A549 (cell line): ENCODE measurements around the gene RPS10. TPM values are rescaled to one million over a fixed set of nuclear protein-coding genes. Genes with fewer than 3 reads are reported as not detected.

Source experiments
- ATAC-seq, 2 experiments: fragments of 200-7000 bp in 1 of 2; fragments of >200 bp in 1 of 2; cut with Nextera tagmentation in 1 of 2; cut with Tn5 transposase in 1 of 2; 3 replicates each; pipeline versions ENCODE4 v1.8.0 to v1.9.1; 2018 to 2020; ENCODE audit warnings: mild to moderate bottlenecking in 1 of 2, moderate library complexity in 1 of 2
- CTCF ChIA-PET: fragments of 300-600 bp; sonication (Branson Sonifier 250); formaldehyde crosslinking; extraction: SDS; loops from one replicate; lab custom pipeline; 2021; ENCODE audit warnings: antibody characterized with exemption, inconsistent platforms; lab: Yijun Ruan, JAX
- POLR2A ChIA-PET: fragments of 350-600 bp; formaldehyde crosslinking; extraction: SDS; loops from one replicate; lab custom pipeline; 2021; ENCODE audit warnings: antibody characterized with exemption, inconsistent platforms; lab: Yijun Ruan, JAX
- DNase-seq, 2 experiments: peaks; one replicate each; pipeline versions ENCODE4 v3.0.0 to v3.0.0-alpha.2; 2011 to 2016; ENCODE audit warnings: low read depth in 1 of 2, low spot score in 1 of 2
- FAIRE-seq: peaks from 2 replicates; lab custom pipeline; 2011; peaks lifted over from hg19 to GRCh38; lab: Jason Lieb, UNC
- H3K27ac ChIP-seq, 2 experiments: fragments of >200 bp; sonication (Bioruptor Twin); formaldehyde crosslinking; 3 replicates each; pipeline ENCODE4 v1.5.1; 2016 to 2017
- H3K4me1 ChIP-seq: fragments of >200 bp; sonication (Bioruptor Twin); formaldehyde crosslinking; 3 replicates; pipeline ENCODE4 v1.6.1; 2016
- H3K4me2 ChIP-seq: fragments of >200 bp; sonication (Bioruptor Twin); formaldehyde crosslinking; 3 replicates; pipeline ENCODE4 v1.6.1; 2016
- H3K4me3 ChIP-seq: fragments of >200 bp; sonication (Bioruptor Twin); formaldehyde crosslinking; 3 replicates; pipeline ENCODE4 v1.5.1; 2016
- H3K9me3 ChIP-seq: fragments of >200 bp; sonication (Bioruptor Twin); formaldehyde crosslinking; 3 replicates; pipeline ENCODE4 v1.6.1; 2016
- CBX8 ChIP-seq: fragments of 200-600 bp; sonication (generic); IDR thresholded peaks from 2 replicates; pipeline ENCODE4 v1.6.1; 2016
- CEBPB ChIP-seq, 2 experiments: fragments of >200 bp in 1 of 2; sonication (Bioruptor Twin) in 1 of 2; formaldehyde crosslinking in 1 of 2; IDR thresholded peaks; 2 replicates each; pipeline ENCODE4 v1.6.1; 2012 to 2016
- ESRRA ChIP-seq: fragments of 150-350 bp; IDR thresholded peaks from 2 replicates; pipeline ENCODE4 v1.6.1; 2014; ENCODE audit warnings: mild to moderate bottlenecking, low read length, borderline replicate concordance
- FOXS1 ChIP-seq: fragments of 250-450 bp; sonication (Bioruptor Pico); IDR thresholded peaks from 2 replicates; pipeline ENCODE4 v1.5.0; 2020; ENCODE audit warnings: mild to moderate bottlenecking, moderate library complexity
- HOXA7 ChIP-seq: fragments of 250-450 bp; sonication (Bioruptor Pico); IDR thresholded peaks from 2 replicates; pipeline ENCODE4 v1.5.0; 2020; ENCODE audit warnings: mild to moderate bottlenecking, moderate library complexity
- HOXB13 ChIP-seq: fragments of 250-450 bp; sonication (Bioruptor Pico); IDR thresholded peaks from 2 replicates; pipeline ENCODE4 v1.5.0; 2020; ENCODE audit warnings: low read depth, mild to moderate bottlenecking, moderate library complexity
- JUN ChIP-seq, 2 experiments: fragments of >200 bp; sonication (Bioruptor Twin); formaldehyde crosslinking; IDR thresholded peaks; 2 replicates in 1 of 2; 3 replicates in 1 of 2; pipeline ENCODE4 v1.6.1; 2016 to 2017
- KDM5A ChIP-seq: fragments of 200-600 bp; sonication (generic); IDR thresholded peaks from 2 replicates; pipeline ENCODE4 v1.6.1; 2016; ENCODE audit warnings: antibody characterized with exemption, mild to moderate bottlenecking
- MAZ ChIP-seq: fragments of 150-350 bp; IDR thresholded peaks from 2 replicates; pipeline ENCODE4 v1.6.1; 2014; ENCODE audit warnings: antibody characterized with exemption, low read depth, low read length, borderline replicate concordance
- MYC ChIP-seq: IDR thresholded peaks from 2 replicates; pipeline ENCODE4 v1.6.1; 2012; ENCODE audit warnings: mild to moderate bottlenecking, inconsistent platforms, low read length, improper control_type of control experiment, borderline replicate concordance
- NPAS2 ChIP-seq: fragments of 250-450 bp; sonication (Bioruptor Pico); IDR thresholded peaks from 2 replicates; pipeline ENCODE4 v1.8.0; 2022; ENCODE audit warnings: mild to moderate bottlenecking, moderate library complexity, borderline replicate concordance
- POLR2A ChIP-seq: IDR thresholded peaks from 2 replicates; pipeline ENCODE4 v1.6.1; 2012; ENCODE audit warnings: mild to moderate bottlenecking, low read length
- RARB ChIP-seq: fragments of 250-450 bp; sonication (Bioruptor Pico); IDR thresholded peaks from 2 replicates; pipeline ENCODE4 v1.8.0; 2021; ENCODE audit warnings: mild to moderate bottlenecking, moderate library complexity
- ZC3H11A ChIP-seq: fragments of 450-650 bp; IDR thresholded peaks from 2 replicates; pipeline ENCODE4 v1.6.1; 2014; ENCODE audit warnings: antibody characterized with exemption, mild to moderate bottlenecking
- WGBS: methylation state at CpG from one replicate; pipeline ENCODE4 v1.1.6; 2017; ENCODE audit errors: missing lambda C conversion rate; 5-methylcytosine and 5-hydroxymethylcytosine counted together
- polyA plus RNA-seq, 4 experiments: library from polyadenylated mRNA; depleted of rRNA in 3 of 4; stranded (reverse); fragments of >200 nt; fragmentation: RNase III in 1 of 4; extraction: RNeasy Plus Mini Kit Qiagen cat#74134 plus additional on column Dnase treatment in 1 of 4; gene quantifications; 2 replicates in 3 of 4; 3 replicates in 1 of 4; pipeline ENCODE4 v1.2.3, GENCODE V29; 2011 to 2017
- TF ChIP-seq, protein P1 (sequence below): fragments of >200 bp; sonication (Bioruptor Twin); formaldehyde crosslinking; IDR thresholded peaks from 3 replicates; pipeline ENCODE4 v1.6.1; 2016
- TF ChIP-seq, protein P2 (sequence below): fragments of >200 bp; sonication (Bioruptor Twin); formaldehyde crosslinking; IDR thresholded peaks from 3 replicates; pipeline ENCODE4 v1.5.1; 2016
- TF ChIP-seq, protein P3 (sequence below): IDR thresholded peaks from 2 replicates; pipeline ENCODE4 v1.6.1; 2012
- TF ChIP-seq, protein P4 (sequence below): fragments of 200-600 bp; sonication (generic); IDR thresholded peaks from 2 replicates; pipeline ENCODE4 v1.6.1; 2016; ENCODE audit warnings: antibody characterized with exemption, mild to moderate bottlenecking, moderate library complexity

Gene RPS10
- polyA plus RNA-seq, 2 of the 4 experiments (the other 2 are of a cell fraction), result 1,532 to 1,783 TPM

DNA sequence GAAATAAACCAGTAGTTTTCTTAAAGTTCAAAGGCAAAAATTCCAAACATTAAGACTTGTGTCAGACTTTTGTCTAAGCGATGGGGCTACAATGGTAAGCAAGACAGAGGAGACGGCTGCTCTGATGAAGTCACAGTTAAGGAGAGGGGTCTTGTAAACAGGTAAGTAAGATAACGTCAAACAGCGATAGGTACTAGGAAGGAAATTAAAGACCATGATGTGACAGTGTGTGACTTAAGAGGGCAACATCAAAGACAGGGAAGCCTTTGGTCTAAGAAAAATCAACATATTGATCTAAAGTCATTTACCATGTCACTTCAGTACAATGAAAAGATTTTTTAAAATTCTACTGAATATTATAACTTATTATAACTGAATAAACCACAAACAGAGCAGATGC lies 56.5 kb downstream of the RPS10 start:
- CTCF ChIA-PET, result interaction anchor here (2.1 kb wide), 1 partner anchor 173 kb away, joined by 7 read pairs; no protein-coding TSS in a partner anchor
- H3K4me3 ChIP-seq, result no peak overlapping the region
- TF ChIP-seq NPAS2 (CRISPR knock-in tag), result no peak
- no peak for TF ChIP-seq HOXB13 (CRISPR knock-in tag)
- TF ChIP-seq MYC, result no peak
- TF ChIP-seq JUN (IDR thresholded peaks at IDR 0.05), result no peak
- TF ChIP-seq, protein P1, sequence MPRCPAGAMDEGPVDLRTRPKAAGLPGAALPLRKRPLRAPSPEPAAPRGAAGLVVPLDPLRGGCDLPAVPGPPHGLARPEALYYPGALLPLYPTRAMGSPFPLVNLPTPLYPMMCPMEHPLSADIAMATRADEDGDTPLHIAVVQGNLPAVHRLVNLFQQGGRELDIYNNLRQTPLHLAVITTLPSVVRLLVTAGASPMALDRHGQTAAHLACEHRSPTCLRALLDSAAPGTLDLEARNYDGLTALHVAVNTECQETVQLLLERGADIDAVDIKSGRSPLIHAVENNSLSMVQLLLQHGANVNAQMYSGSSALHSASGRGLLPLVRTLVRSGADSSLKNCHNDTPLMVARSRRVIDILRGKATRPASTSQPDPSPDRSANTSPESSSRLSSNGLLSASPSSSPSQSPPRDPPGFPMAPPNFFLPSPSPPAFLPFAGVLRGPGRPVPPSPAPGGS, result no peak
- no peak for TF ChIP-seq KDM5A
- TF ChIP-seq, protein P2, sequence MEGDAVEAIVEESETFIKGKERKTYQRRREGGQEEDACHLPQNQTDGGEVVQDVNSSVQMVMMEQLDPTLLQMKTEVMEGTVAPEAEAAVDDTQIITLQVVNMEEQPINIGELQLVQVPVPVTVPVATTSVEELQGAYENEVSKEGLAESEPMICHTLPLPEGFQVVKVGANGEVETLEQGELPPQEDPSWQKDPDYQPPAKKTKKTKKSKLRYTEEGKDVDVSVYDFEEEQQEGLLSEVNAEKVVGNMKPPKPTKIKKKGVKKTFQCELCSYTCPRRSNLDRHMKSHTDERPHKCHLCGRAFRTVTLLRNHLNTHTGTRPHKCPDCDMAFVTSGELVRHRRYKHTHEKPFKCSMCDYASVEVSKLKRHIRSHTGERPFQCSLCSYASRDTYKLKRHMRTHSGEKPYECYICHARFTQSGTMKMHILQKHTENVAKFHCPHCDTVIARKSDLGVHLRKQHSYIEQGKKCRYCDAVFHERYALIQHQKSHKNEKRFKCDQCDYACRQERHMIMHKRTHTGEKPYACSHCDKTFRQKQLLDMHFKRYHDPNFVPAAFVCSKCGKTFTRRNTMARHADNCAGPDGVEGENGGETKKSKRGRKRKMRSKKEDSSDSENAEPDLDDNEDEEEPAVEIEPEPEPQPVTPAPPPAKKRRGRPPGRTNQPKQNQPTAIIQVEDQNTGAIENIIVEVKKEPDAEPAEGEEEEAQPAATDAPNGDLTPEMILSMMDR, result no peak
- TF ChIP-seq POLR2A, result no peak
- no peak for TF ChIP-seq HOXA7 (CRISPR knock-in tag)
- no peak for TF ChIP-seq CBX8
- TF ChIP-seq, protein P3, sequence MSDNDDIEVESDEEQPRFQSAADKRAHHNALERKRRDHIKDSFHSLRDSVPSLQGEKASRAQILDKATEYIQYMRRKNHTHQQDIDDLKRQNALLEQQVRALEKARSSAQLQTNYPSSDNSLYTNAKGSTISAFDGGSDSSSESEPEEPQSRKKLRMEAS, result no peak
- TF ChIP-seq CEBPB (IDR thresholded peaks at IDR 0.05), result no peak
- no peak for TF ChIP-seq ESRRA
- TF ChIP-seq MAZ, result no peak
- no peak for TF ChIP-seq ZC3H11A
- TF ChIP-seq RARB (CRISPR knock-in tag), result no peak
- no peak for TF ChIP-seq FOXS1
- TF ChIP-seq, protein P4, sequence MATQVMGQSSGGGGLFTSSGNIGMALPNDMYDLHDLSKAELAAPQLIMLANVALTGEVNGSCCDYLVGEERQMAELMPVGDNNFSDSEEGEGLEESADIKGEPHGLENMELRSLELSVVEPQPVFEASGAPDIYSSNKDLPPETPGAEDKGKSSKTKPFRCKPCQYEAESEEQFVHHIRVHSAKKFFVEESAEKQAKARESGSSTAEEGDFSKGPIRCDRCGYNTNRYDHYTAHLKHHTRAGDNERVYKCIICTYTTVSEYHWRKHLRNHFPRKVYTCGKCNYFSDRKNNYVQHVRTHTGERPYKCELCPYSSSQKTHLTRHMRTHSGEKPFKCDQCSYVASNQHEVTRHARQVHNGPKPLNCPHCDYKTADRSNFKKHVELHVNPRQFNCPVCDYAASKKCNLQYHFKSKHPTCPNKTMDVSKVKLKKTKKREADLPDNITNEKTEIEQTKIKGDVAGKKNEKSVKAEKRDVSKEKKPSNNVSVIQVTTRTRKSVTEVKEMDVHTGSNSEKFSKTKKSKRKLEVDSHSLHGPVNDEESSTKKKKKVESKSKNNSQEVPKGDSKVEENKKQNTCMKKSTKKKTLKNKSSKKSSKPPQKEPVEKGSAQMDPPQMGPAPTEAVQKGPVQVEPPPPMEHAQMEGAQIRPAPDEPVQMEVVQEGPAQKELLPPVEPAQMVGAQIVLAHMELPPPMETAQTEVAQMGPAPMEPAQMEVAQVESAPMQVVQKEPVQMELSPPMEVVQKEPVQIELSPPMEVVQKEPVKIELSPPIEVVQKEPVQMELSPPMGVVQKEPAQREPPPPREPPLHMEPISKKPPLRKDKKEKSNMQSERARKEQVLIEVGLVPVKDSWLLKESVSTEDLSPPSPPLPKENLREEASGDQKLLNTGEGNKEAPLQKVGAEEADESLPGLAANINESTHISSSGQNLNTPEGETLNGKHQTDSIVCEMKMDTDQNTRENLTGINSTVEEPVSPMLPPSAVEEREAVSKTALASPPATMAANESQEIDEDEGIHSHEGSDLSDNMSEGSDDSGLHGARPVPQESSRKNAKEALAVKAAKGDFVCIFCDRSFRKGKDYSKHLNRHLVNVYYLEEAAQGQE, result no peak
- POLR2A ChIA-PET, result no interaction called here
- H3K9me3 ChIP-seq, result no peaks in the 10 kb centered on the region
- 98% methylated on average over 4 of the region's 4 CpGs for WGBS
- no peak overlapping the region for H3K4me2 ChIP-seq
- FAIRE-seq, result no peak
- no peak for DNase-seq
- ATAC-seq, result no peak
- no peak overlapping the region for H3K27ac ChIP-seq
- no peaks in the 10 kb centered on the region for H3K4me1 ChIP-seq

Other genes with a start within 250 kb of the RPS10 start
- 119 and 127 TPM in 2 replicates for gene HMGA1, start 189.2 kb downstream of the RPS10 start, polyA plus RNA-seq (2011; rRNA removed)
- gene HMGA1, start 189.2 kb downstream of the RPS10 start, polyA plus RNA-seq (2017; fragmentation: RNase III; extraction: RNeasy Plus Mini Kit Qiagen cat#74134 plus additional on column Dnase treatment), result 241 to 280 TPM (median 249 TPM) in 3 replicates
- gene SMIM29, start 177.1 kb downstream of the RPS10 start, polyA plus RNA-seq (2011; rRNA removed), result 8.1 and 11.0 TPM in 2 replicates
- gene SMIM29, start 177.1 kb downstream of the RPS10 start, polyA plus RNA-seq (2017; fragmentation: RNase III; extraction: RNeasy Plus Mini Kit Qiagen cat#74134 plus additional on column Dnase treatment), result 13.2 to 15.4 TPM (median 15.0 TPM) in 3 replicates
- gene NUDT3, start 33.4 kb downstream of the RPS10 start, polyA plus RNA-seq (2011; rRNA removed), result 12.9 and 13.4 TPM in 2 replicates
- 5.2 to 5.6 TPM (median 5.5 TPM) in 3 replicates for gene NUDT3, start 33.4 kb downstream of the RPS10 start, polyA plus RNA-seq (2017; fragmentation: RNase III; extraction: RNeasy Plus Mini Kit Qiagen cat#74134 plus additional on column Dnase treatment)
- 0.30 and 0.33 TPM in 2 replicates for gene PACSIN1, start 40.0 kb upstream of the RPS10 start, polyA plus RNA-seq (2011; rRNA removed)
- 0.12 to 0.14 TPM (median 0.12 TPM) in 3 replicates for gene PACSIN1, start 40.0 kb upstream of the RPS10 start, polyA plus RNA-seq (2017; fragmentation: RNase III; extraction: RNeasy Plus Mini Kit Qiagen cat#74134 plus additional on column Dnase treatment)
- gene SPDEF, start 130.3 kb upstream of the RPS10 start, polyA plus RNA-seq (2011; rRNA removed), result 5.4 and 6.2 TPM in 2 replicates
- gene SPDEF, start 130.3 kb upstream of the RPS10 start, polyA plus RNA-seq (2017; fragmentation: RNase III; extraction: RNeasy Plus Mini Kit Qiagen cat#74134 plus additional on column Dnase treatment), result 2.2 to 4.3 TPM (median 3.7 TPM) in 3 replicates